HFFc6 (cell line): ENCODE data around the gene HOXB8. TPM values are rescaled to one million over a fixed set of nuclear protein-coding genes. Genes with fewer than 3 reads are reported as not detected.

ENCODE experiments used
- DNase-seq: peaks from one replicate; pipeline ENCODE4 v3.0.0-alpha.2; 2018
- H3K27ac Mint-ChIP-seq: 2 replicates; pipeline ENCODE4 v1.8.0; 2020; ENCODE audit warnings: mild to moderate bottlenecking, mixed read lengths
- H3K27me3 Mint-ChIP-seq: 2 replicates; pipeline ENCODE4 v1.8.0; 2021; ENCODE audit warnings: mild to moderate bottlenecking, moderate library complexity, mixed read lengths; ENCODE audit not compliant: insufficient read depth
- H3K36me3 Mint-ChIP-seq: 2 replicates; pipeline ENCODE4 v1.8.0; 2021; ENCODE audit warnings: low read depth, mixed read lengths
- H3K4me1 Mint-ChIP-seq: 2 replicates; pipeline ENCODE4 v1.8.0; 2020; ENCODE audit warnings: low read depth, mixed read lengths
- H3K4me3 Mint-ChIP-seq: 2 replicates; pipeline ENCODE4 v1.8.0; 2020; ENCODE audit warnings: mild to moderate bottlenecking, moderate library complexity, mixed read lengths
- H3K9me3 Mint-ChIP-seq: 2 replicates; pipeline ENCODE4 v1.8.0; 2020; ENCODE audit warnings: mild to moderate bottlenecking, mixed read lengths
- CTCF ChIP-seq: fragments of 200-600 bp; sonication (generic); IDR thresholded peaks from 2 replicates; pipeline ENCODE4 v1.5.0; 2021; ENCODE audit warnings: antibody characterized with exemption, mild to moderate bottlenecking
- long read RNA-seq: library from polyadenylated mRNA; unstranded; transcript quantifications from one replicate; pipeline ENCODE4 v2.0.0, GENCODE V29; 2019
- total RNA-seq, 6 experiments: library from RNA; stranded (reverse); fragmentation: NEBNext Ultra II Directional; extraction: Animal tissue kit (Norgen Biotek cat#: 25700); gene quantifications; 2 replicates in 1 of 6; 3 replicates in 5 of 6; pipeline ENCODE4 v1.2.3, GENCODE V29; 2021

HOXB8 gene
- not detected for total RNA-seq
- long read RNA-seq = 0 reads

DNA sequence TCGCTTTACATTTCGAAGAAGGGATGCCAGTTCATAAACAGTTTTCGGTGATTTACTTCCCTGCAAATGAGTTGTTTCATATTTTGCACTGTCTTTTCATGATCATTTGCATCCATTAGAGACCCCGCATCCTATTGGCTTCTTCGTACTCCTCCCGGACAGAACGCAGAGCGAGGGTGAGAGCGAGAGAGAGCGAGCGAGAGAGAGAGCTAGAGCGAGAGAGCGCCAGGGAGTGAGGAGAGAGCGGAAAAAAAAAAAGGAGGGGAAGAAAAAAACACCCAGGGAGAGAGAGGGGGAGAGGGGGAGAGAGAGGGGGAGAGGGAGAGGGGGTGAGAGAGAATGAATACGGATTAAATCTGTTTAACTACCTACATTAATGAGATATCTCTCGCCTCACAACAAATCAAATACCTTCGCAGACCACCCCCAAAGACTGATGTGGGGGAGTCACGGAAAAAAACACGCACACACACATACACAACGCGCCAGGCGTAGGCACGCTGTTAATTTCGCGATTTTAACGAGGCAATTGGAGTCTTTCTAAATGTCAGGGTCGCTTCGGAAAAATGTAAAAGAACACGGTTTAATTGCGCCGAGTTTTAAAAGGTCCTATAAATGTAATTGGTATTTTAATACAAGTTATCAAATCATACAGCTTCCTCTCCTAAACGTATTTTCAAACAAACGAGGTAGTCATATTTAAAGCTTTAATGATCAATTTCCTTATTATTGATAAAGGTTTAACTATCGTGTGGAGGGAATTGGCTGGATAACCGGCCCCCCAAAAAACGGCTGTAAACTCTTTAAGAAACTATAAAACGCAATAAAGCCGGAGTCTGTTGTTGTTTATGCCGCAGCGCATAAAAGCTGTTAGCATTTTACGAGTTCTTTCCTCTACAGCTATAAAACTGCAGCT is at the start of gene HOXB8:
TSS of gene HOXB8 (minus strand) at position 246 of the 916 bp plus-strand sequence. CDS start 588 bp downstream, outside the sequence.
- Mint-ChIP-seq H3K4me1 (peaks cover 28% of the 10 kb centered on the region), H3K27me3 (peaks cover 80% of the 10 kb centered on the region), H3K36me3 (no peaks in the 10 kb centered on the region), H3K4me3 (no peak within 1 kb of the TSS), H3K27ac (no peak within 1 kb of the TSS), H3K9me3 (no peaks in the 10 kb centered on the region)
- no peak for DNase-seq
- no peak for TF ChIP-seq CTCF

GRCh38 chr17:48663134-48663924 is 48.2 kb upstream of the HOXB8 start:
- no peaks in the 10 kb centered on the region for H3K36me3 Mint-ChIP-seq
- no peaks in the 10 kb centered on the region for H3K4me1 Mint-ChIP-seq
- H3K4me3 Mint-ChIP-seq = no peak overlapping the region
- no peak overlapping the region for H3K27ac Mint-ChIP-seq
- no peak for DNase-seq
- H3K27me3 Mint-ChIP-seq = peaks cover 30% of the 10 kb centered on the region
- peak; percentile 23; the same call in 1 of the 2 replicates for TF ChIP-seq CTCF
- no peaks in the 10 kb centered on the region for H3K9me3 Mint-ChIP-seq

- no peak for TF ChIP-seq CTCF
- H3K4me1 Mint-ChIP-seq = no peaks in the 10 kb centered on the region
- H3K27ac Mint-ChIP-seq = no peak overlapping the region
- H3K9me3 Mint-ChIP-seq = no peaks in the 10 kb centered on the region
- no peak overlapping the region for H3K4me3 Mint-ChIP-seq
- no peaks in the 10 kb centered on the region for H3K36me3 Mint-ChIP-seq
- DNase-seq = no peak
- H3K27me3 Mint-ChIP-seq = peaks cover 35% of the 10 kb centered on the region
Measured at GRCh38 chr17:48655913-48656312, 40.8 kb upstream of the HOXB8 start.

- Mint-ChIP-seq H3K36me3 (no peaks in the 10 kb centered on the region), H3K4me3 (no peak overlapping the region), H3K27ac (no peak overlapping the region), H3K9me3 (no peaks in the 10 kb centered on the region), H3K4me1 (peaks cover 6% of the 10 kb centered on the region; the same call in 1 of the 2 replicates), H3K27me3 (peaks cover 49% of the 10 kb centered on the region)
- no peak for TF ChIP-seq CTCF
- no peak for DNase-seq
Measured at GRCh38 chr17:48649741-48650140, 34.6 kb upstream of the HOXB8 start.

- TF ChIP-seq CTCF = no peak
- no peak overlapping the region for H3K27ac Mint-ChIP-seq
- no peak overlapping the region for H3K4me3 Mint-ChIP-seq
- DNase-seq = no peak
- no peaks in the 10 kb centered on the region for H3K36me3 Mint-ChIP-seq
- H3K4me1 Mint-ChIP-seq = peaks cover 6% of the 10 kb centered on the region; the same call in 1 of the 2 replicates
- peaks cover 67% of the 10 kb centered on the region for H3K27me3 Mint-ChIP-seq
- H3K9me3 Mint-ChIP-seq = no peaks in the 10 kb centered on the region
Measured at GRCh38 chr17:48647963-48648245, 32.8 kb upstream of the HOXB8 start.
